Nephron (organoid): ENCODE results near the gene KIFC3.

ENCODE experiments used
- H3K27ac Mint-ChIP-seq, 3 experiments: 2 replicates each; pipeline ENCODE4 v1.8.0; 2020; ENCODE audit warnings: mixed read lengths in 3 of 3, mild to moderate bottlenecking in 2 of 3, moderate library complexity in 1 of 3
- H3K27me3 Mint-ChIP-seq: 2 replicates; pipeline ENCODE4 v1.8.0; 2021; ENCODE audit warnings: low read depth, mild to moderate bottlenecking, moderate library complexity, mixed read lengths
- H3K36me3 Mint-ChIP-seq: 2 replicates; pipeline ENCODE4 v1.8.0; 2020; ENCODE audit warnings: low read depth, mixed read lengths
- H3K4me1 Mint-ChIP-seq: 2 replicates; pipeline ENCODE4 v1.8.0; 2020; ENCODE audit warnings: mixed read lengths
- H3K4me3 Mint-ChIP-seq, 3 experiments: 2 replicates each; pipeline ENCODE4 v1.8.0; 2020; ENCODE audit warnings: mild to moderate bottlenecking in 3 of 3, mixed read lengths in 3 of 3, moderate library complexity in 2 of 3
- H3K9me3 Mint-ChIP-seq: 2 replicates; pipeline ENCODE4 v1.8.0; 2020; ENCODE audit warnings: mixed read lengths
- TF ChIP-seq, protein P1 (sequence below), 3 experiments: fragments of 200-600 bp; sonication (generic); IDR thresholded peaks; one replicate each; pipeline ENCODE4 v1.5.0; 2021; ENCODE audit warnings: antibody characterized with exemption in 3 of 3; ENCODE audit not compliant: unreplicated experiment in 3 of 3

Gene KIFC3

DNA sequence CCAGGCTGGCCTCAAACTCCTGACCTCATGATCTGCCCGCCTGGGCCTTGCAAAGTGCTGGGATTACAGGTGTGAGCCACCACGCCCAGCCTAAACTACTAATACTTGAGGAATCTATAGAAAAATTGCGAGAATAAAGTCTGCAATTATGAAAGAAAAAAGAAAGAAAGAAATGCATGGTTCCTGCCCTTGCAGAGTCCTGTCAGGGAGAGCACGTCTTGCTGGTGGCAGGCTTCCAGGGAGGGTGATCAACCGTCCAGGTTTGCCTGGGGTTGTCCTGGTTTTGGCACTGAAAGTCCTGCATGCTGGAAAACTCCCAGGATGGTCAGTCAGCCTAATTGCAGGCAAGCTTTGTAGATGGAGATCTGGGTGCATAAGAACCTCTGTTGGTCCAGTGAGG is 21.5 kb upstream of the KIFC3 start:
- H3K9me3 Mint-ChIP-seq = no peaks in the 10 kb centered on the region
- H3K4me1 Mint-ChIP-seq = peaks cover 45% of the 10 kb centered on the region
- TF ChIP-seq, protein P1, sequence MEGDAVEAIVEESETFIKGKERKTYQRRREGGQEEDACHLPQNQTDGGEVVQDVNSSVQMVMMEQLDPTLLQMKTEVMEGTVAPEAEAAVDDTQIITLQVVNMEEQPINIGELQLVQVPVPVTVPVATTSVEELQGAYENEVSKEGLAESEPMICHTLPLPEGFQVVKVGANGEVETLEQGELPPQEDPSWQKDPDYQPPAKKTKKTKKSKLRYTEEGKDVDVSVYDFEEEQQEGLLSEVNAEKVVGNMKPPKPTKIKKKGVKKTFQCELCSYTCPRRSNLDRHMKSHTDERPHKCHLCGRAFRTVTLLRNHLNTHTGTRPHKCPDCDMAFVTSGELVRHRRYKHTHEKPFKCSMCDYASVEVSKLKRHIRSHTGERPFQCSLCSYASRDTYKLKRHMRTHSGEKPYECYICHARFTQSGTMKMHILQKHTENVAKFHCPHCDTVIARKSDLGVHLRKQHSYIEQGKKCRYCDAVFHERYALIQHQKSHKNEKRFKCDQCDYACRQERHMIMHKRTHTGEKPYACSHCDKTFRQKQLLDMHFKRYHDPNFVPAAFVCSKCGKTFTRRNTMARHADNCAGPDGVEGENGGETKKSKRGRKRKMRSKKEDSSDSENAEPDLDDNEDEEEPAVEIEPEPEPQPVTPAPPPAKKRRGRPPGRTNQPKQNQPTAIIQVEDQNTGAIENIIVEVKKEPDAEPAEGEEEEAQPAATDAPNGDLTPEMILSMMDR (IDR thresholded peaks at IDR 0.05; ENCODE audit: unreplicated experiment in 3 of 3) = no peak

DNA sequence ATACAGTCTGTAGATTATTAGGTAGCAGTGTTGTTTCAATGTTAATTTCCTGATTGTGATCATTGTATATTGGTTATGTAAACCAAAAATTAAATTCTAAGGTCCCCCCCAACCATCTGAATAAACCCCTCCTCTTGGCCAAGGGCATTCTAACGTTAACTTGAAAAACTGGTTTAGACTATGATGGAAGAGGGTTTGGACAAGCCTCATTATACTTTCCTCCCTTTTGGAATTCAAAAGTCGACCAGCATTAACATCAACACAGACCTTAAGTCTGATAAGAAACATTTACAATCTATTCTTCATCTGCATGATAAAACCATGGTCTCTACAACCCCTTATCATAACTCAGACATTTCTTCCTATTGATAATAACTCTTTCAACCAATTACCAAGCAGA is 20.6 kb upstream of the KIFC3 start:
- Mint-ChIP-seq H3K36me3 (no peaks in the 10 kb centered on the region), H3K4me1 (peaks cover 50% of the 10 kb centered on the region), H3K27me3 (peaks cover 11% of the 10 kb centered on the region), H3K27ac (peak overlapping the region in 1 of 3 experiments; percentile 22), H3K9me3 (no peaks in the 10 kb centered on the region), H3K4me3 (no peak overlapping the region)
- TF ChIP-seq, protein P1 (IDR thresholded peaks at IDR 0.05; ENCODE audit: unreplicated experiment in 3 of 3) = no peak

More for the DNA sequence above, 21.5 kb upstream of the KIFC3 start:
- Mint-ChIP-seq H3K27ac (no peak overlapping the region), H3K36me3 (no peaks in the 10 kb centered on the region), H3K4me3 (no peak overlapping the region), H3K27me3 (peaks cover 8% of the 10 kb centered on the region)

DNA sequence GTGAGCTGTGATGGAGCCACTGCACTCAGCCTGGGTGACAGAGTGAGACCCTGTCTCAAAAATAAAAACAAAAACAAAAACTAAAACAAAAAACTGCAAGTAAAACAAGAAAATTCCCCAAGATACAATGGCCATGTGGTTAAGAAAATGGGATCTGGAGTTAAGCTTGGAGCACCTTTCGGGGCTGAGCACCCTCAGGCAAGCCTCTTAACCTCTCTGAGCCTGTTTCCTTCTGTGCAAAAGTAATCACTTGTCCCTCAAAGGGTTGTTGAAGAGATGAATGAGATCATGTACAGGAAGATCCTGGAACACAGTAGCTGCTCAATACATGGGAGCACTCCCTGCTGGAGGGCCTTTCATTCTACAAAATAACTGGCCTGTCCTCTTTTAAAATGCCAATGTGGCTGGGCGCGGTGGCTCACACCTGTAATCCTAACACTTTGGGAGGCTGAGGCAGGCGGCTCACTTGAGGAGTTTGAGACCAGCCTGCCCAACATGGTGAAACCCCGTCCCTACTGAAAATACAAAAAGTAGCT is 19.8 kb upstream of the KIFC3 start:
- Mint-ChIP-seq H3K36me3 (no peaks in the 10 kb centered on the region), H3K4me3 (no peak overlapping the region), H3K4me1 (peaks cover 50% of the 10 kb centered on the region), H3K27me3 (peaks cover 7% of the 10 kb centered on the region), H3K27ac (no peak overlapping the region), H3K9me3 (no peaks in the 10 kb centered on the region)
- TF ChIP-seq, protein P1 (IDR thresholded peaks at IDR 0.05; ENCODE audit: unreplicated experiment in 3 of 3) = no peak

DNA sequence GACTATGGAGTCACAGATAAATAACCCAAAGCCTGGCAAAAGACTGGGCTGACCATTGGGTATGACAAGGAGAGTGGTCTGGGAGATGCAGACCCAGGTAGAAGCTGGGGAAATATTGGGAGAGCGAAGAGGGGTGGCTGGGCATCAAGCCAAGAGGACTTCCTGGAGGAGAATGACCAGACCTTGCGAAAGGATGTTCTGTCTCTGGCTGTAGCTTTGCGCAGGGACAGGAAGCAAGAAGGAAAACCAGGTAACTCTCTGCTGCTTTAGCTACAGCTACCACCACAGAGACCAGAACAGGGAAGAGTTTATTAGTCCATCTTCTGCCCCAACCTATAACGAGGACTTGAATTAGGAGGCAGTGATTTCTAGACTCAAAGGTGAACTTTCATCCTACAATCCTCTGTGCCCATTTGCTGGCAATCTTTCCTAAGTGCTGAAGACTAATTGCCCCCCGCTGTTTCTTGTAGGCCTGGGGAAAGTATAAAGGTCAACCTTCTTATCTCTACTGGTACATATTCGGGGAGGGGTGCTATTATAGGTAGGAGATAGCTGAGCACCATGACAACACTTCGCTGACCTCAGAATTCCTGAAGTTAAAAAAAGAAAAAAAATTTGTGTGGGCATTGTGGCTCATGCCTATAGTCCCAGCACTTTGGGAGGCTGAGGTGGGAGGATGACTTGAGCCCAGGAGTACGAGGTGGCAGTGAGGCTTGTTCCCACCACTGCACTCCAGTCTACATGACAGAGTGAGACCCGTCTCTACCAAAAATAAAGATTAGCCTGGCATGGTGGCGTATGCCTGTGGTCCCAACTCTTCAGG is 19.1 kb upstream of the KIFC3 start:
- H3K27ac Mint-ChIP-seq = no peak overlapping the region
- no peaks in the 10 kb centered on the region for H3K36me3 Mint-ChIP-seq
- TF ChIP-seq, protein P1 (IDR thresholded peaks at IDR 0.05; ENCODE audit: unreplicated experiment in 3 of 3) = no peak
- peaks cover 7% of the 10 kb centered on the region for H3K27me3 Mint-ChIP-seq
- H3K9me3 Mint-ChIP-seq = no peaks in the 10 kb centered on the region
- H3K4me1 Mint-ChIP-seq = peaks cover 49% of the 10 kb centered on the region
- no peak overlapping the region for H3K4me3 Mint-ChIP-seq

DNA sequence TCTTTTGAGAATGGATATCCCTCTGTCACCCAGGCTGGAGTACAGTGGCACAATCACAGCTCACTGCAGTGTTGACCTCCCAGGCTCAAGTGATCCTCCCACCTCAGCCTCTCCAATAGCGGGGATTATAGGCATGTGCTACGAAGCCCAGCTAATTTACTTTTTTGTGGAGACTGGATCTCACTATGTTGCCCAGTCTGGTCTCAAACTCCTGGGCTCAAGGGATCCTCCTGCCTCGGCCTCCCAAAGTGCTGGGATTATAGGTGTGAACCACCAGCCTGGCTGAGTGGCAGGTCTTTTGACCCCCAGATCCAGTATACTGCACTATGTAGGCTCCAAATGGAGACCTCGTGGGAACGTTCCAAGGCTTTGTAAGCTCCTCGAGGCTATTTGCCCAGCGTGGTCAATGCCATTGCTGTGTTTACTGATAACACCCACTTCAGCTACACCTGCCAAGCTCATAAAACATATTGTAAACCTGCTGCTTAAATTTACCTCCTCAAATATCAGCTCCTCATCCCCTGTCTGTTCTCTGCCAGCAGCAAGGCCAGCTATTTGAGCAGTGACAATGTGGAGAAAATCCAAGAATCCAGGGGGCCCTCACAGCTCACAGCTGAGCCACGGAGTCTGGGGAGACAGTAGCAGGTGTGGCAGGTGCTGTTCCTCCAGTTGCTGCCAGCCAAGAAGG is 16.2 kb upstream of the KIFC3 start:
- H3K9me3 Mint-ChIP-seq = no peaks in the 10 kb centered on the region

More for the DNA sequence above, 16.2 kb upstream of the KIFC3 start:
- H3K27ac Mint-ChIP-seq = peak overlapping the region in 2 of 3 experiments; percentile 31 to 50
- peaks cover 9% of the 10 kb centered on the region for H3K27me3 Mint-ChIP-seq
- peaks cover 45% of the 10 kb centered on the region for H3K4me1 Mint-ChIP-seq
- TF ChIP-seq, protein P1 (IDR thresholded peaks at IDR 0.05; ENCODE audit: unreplicated experiment in 3 of 3) = no peak
- H3K4me3 Mint-ChIP-seq = no peak overlapping the region
- H3K36me3 Mint-ChIP-seq = no peaks in the 10 kb centered on the region
